HG03342 (cell line): ENCODE data around the gene RASA2.
A peak's percentile ranks its signal among the peaks of the same experiment; 100 is the strongest.
"Not testable (repeated sequence)": the region's sequence is repeated elsewhere in the genome, so short reads cannot be mapped to it uniquely, and the experiment has no call there.

ENCODE experiments used
- ATAC-seq: cut with Tn5 transposase; IDR thresholded peaks from one replicate; pipeline ENCODE4 v1.9.1; 2021; ENCODE audit warnings: mild to moderate bottlenecking, moderate library complexity; ENCODE audit not compliant: unreplicated experiment

RASA2 gene

DNA sequence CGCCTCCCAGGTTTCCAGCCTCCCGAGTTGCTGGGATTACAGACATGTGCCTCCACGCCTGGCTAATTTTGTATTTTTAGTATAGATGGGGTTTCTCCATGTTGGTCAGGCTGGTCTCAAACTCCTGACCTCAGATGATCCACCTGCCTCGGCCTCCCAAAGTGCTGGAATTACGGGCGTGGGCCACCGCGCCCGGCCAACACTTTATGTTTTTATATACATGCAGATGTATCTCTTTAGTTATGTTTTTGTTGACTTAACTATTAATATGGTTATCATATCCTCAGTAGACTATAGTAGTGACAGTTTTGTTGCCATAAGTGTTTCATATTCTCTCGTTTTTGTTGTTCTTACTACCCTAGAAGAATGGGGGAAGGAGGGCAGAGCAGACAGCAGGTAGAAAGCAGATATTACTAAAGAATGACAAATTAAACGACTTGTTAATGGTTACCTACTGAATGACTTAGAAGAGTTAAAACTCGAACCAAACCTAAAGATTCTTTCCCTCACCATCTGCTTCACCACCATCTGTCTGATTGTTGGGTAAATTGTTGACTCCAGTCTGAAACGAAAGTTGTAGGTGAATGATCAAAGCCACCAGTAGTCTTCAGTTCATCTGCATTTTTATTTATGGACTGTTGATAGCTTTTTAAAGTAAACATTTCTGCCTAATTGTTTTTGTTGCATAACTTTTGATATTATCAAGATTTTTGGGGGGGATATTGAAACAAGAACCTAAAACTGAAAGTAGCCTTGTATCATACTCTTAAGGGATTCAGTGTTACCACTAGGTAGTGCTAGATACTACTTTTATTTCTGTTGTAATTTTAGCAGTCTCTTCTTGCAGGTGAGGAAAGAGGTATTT lies 89.3 kb downstream of the RASA2 start:
- ATAC-seq = peak; percentile 80

DNA sequence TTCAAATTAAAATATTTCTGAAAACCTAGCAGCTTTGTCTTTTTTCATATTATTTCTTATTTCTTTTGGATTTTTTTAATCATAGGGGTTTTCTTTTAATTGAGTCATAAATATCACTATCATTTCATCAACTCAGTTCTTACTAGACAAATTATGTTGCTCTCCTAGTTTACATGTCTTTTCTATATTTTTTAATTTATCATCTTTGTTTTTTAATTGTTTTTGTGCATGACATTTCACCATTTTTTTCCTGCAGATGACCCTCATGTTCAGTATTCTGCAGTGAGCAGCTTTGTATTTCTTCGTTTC lies 89.9 kb downstream of the RASA2 start:
- no peak for ATAC-seq

DNA sequence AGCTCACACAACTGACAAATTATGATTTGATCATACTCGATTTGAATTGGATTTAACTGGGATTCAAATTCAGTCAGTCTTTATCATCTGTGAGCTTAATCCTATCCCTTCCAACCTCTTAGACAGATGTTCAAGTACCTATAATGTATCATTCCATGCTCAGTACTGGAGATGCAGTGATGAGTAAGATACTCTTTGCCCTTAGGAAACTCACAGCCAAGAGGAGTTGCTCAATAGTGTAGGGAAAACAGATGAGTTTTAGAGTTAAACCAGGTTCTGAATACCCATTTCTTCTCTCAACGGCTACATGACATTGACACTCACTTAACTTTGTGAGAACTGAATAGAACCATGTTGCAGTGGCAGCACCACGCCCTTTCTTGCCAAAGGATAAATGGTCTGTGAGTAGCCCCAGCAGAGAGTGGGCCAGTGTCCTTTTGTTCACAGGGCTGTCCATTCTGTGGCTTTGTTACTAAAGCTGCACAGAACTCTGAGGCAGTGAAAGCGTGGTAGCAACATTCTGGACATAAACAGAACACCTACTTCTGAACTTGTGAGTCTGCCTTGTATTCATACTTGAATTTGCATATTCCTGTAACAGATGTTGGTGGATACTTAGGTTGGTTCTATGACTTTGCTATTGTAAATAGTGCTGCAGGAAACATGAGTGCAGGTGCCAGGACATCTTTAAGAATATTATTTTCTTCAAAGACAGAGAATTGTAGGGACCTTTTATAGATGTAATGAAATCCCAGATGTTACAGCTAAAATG lies 91.6 kb downstream of the RASA2 start:
- ATAC-seq = no peak

DNA sequence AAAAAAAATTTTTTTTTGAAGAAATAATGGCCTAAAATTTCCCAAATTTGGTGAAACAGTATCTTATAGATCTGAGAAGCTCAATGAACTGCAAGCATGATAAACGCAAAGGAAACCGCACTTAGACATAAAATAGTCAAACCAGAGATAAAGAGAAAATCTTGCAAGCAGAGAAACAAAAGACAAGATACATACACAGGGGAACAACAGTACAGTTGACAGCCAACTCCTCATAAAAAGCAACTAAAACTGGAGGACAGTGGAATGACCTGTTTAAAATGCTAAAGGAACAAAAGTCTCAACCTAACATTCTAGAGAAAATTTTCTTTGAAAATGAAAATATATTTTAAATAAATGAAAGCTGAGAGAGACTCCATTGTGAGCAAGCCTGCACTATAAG lies 107.5 kb downstream of the RASA2 start:
- no peak for ATAC-seq

DNA sequence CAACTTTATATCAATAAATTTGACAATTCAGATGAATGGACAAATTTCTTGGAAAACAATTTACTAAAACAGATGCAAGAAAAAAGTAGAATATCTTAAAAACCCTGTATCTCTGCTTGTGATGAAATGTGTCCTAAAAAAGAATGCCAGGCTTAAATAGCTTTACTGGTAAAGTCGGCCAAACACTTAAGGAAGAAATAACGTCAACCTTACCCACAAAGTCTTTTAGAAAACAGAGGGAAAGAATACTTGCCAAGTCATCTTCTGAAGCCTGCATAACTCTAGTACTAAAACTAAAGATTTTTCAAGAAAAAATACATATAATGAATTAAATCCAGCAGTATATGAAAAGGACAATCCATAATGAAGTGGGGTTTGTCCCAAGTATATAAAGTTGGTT lies 111.1 kb downstream of the RASA2 start:
- no peak for ATAC-seq

DNA sequence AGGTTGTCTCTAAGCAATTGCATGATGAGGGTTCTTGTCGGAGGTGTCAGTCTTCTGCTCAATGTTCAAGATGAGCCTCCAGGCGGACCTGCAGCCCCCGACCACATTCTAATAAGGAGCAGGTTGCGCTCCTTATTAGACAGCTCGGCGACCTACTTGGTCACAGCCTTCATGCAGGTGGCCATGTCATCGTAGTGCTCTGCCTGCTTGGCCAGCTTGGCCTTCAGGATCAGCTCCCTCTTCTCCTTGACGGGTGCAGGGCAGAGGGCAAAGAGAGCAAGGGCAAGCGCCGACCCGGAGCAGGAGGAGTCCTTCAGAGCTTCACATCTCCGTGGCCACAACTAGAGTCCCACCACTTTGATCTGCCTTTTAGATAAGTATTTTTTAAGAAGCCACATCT lies 113.5 kb downstream of the RASA2 start:
- no peak for ATAC-seq

DNA sequence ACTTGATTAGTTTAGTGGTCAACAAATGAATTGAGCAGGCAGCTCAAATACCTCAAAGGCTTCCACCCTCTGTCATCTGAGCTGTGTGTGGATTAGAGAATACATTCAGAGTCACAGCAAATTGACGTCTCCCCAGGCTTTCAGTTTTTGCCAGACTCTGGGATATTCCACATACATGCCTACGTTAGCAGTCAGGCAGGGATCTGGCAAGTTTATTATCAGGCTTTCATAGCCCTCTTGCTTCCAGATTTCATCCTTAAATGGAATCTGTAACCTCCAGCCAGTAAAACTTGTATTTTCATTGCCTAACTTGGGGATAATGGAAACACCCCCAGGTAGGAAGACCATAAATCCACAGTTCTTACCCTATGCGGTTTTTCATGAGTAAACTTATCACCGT lies 115.9 kb downstream of the RASA2 start:
- no peak for ATAC-seq

DNA sequence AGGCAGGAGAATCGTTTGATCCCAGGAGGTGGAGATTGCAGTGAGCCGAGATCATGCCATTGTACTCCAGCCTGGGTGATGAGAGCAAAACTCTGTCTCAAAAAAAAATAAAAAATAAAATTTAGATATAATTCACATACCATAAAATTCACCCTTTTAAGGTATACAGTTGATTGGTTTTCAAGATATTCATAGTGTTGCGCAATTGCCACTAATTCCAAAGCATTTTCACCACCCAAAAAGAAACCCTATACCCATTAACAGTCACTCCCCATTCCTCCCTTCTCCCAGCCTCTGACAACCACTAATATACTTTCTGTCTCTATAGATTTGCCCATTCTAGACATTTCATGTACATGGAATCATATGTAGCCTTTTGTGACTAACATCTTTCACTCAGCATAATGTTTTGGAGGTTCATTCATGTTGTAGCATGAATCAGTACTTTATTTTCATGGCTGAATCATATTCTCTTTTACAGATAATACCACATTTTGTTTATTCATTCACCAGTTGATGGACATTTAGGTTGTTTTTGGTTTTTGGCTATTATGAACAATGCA lies 116.7 kb downstream of the RASA2 start:
- ATAC-seq = no peak

DNA sequence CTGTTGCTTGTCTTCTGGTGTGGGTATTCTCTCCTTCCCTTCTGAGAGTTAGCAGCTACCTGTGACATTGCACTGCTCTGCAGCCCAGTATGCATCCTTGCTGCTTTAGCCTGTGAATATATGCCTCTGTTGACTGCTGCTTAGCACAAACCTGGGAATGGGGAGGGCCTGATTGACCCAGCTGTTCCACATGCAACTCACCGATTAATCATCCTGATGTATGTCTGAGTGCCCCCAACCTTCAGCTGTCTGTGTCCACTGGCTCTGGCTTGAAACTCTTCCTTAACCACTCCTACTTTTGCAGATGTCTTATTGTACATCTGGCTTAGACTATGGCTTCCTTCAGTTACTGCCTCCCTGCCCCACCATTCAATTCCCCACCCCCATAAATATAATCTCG lies 119.1 kb downstream of the RASA2 start:
- ATAC-seq = no peak

DNA sequence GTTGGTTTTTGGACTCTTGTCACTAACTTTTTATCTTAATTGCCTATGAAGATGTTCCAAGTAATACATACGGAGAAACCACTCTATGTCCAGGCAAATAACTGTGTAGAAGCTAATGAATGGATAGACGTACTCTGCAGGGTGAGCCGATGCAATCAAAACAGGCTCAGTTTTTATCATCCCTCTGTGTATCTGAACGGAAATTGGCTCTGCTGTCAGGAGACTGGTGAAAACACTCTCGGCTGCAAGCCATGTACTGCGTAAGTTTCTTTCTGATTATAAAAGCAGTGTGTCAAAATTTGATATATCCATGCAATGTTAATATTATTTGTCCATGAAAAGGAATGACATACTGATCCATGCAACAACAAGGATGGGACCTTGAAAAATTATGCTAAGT lies 121.6 kb downstream of the RASA2 start:
- no peak for ATAC-seq

DNA sequence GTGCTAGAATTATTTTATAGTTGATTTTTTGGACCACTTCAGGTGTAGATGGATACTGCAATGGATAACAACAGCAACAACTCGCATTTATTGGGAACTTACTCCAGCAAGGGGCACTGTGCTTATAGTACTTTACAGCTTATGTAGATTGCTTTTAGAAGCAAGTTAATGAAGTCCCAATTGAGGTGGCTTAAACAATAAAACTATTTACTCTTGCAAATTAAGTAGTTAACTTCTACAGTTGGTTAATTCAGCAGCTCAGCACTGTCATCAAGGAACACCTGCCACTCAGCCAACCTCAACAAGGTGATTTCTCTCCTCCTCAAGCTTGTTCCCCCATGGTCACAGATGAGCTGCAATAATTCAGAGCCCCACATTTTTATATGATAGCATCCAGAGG lies 124.1 kb downstream of the RASA2 start:
- ATAC-seq = no peak

DNA sequence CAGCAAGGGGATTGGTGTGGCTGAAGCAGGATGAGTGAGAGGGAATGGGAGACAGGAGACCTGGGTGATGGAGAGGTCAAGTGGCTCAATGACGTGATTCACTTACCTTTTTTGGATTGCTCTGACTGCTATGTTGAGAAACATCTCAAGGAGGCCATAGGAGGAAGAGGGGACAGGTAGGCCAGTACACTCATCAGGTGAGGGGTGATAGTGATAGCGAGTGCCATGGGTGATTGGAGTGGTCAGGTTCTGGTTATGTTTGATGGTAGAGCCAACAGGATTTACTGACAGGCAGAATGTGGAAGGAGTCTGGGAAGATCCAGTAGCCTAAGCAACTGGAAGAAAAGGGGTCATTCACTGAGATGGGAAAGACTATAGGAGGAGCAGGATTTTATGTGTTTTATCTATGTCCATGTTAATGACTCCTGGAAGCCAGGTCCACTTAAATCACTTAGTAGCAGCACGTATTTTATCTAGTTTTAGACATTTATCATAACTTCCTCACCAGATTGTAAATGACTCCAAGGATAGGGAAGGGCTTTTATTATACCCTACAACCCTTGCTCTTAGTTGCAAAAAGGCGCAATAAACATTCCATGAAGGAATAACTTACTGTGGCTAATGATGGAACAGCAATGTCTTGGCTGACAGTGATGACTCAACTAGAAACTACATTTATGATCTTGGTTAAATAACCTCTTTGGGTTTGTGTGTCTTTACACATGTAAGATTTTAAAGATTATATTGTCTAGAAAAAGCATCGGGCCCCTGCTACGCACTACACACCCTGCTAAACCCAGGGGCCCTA lies 131.5 kb downstream of the RASA2 start:
- no peak for ATAC-seq

DNA sequence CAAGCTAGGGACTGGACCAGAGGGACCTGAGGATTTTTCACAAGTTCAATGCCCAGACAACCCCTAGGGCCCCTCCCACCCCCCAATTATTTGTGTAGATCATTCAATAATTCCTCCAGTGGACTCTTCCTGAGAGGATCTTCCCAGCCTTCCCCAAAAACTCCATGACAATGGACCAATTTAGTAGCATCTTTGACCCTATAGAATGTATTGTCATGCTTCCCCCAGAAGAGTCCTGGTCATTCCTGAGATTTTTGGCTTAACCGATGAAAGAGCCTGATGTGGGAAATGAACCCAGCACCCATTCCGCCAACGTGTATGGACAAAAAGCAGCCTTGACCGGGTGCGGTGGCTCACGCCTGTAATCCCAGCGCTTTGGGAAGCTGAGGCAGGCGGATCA lies 132.1 kb downstream of the RASA2 start:
- no peak for ATAC-seq

DNA sequence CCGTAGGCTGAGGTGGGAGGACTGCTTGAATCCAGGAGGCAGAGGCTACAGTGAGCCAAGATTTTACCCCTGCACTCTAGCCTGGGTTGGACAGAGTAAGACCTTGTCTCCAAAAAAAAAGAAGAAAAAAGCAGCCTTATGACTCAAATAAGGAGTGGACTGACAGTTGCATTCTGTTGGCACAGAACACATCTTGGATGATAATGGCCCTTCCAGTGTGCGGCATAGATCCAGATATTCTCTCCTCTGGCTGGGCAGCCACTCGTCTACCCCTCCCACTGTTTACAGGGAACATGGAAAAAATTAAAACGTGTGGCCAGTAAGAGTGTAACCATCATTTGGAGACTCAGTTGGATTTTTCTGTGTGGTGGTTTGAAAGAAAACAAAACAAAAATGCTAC lies 132.6 kb downstream of the RASA2 start:
- ATAC-seq = no peak

DNA sequence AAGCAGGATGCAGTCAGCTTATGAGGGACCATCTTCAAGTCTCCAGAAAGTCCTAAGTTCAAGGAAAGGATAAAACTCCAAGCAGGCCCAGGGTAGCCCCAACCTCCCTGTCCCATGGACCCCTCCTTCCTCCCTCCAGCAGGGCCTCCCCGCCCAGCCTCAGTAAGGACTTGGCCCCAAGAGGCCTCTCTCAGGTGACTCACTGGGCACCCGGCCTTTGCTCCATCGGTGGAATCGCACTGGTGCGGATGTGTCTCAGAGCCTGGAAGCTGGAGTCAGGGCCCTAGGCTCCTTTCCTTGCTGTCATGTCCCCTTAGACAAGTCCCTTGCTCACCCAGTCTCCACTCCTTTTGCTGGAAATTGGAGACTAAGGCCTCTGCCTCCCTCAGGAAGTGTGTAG lies 136.9 kb downstream of the RASA2 start:
- no peak for ATAC-seq

DNA sequence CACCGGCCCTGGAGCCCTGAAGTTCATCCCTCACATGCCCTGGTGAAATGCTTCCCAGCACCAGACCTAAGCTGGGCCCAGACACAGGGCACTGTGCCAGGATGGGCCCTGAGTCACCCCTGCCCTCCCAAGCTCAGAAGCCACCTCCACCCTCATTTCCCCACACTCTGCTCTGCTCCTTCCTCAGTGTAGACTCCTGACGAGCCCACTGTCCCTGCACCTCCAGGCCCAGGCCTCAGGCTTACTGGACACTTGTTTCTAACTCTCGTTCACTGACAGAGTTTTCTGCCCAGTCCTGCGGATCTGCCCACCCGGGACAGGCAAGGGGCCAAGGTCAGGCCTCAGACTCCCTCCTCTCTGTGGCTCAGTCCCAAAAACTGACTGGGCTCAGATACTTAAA lies 138.7 kb downstream of the RASA2 start:
- no peak for ATAC-seq

DNA sequence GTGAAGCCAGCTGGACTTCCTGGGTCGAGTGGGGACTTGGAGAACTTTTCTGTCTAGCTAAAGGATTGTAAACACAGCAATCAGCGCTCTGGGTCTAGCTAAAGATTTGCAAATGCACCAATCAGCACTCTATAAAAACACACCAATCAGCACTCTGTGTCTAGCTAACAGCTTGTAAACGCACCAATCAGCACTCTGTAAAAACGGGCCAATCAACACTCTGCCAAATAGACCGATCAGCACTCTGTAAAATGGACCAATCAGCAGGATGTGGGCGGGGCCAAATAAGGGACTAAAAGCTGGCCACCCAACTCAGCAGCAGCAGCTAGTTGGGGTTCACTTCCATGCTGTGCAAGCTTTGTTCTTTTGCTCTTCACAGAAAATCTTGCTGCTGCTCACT lies 141.5 kb downstream of the RASA2 start:
- not testable (repeated sequence) for ATAC-seq

DNA sequence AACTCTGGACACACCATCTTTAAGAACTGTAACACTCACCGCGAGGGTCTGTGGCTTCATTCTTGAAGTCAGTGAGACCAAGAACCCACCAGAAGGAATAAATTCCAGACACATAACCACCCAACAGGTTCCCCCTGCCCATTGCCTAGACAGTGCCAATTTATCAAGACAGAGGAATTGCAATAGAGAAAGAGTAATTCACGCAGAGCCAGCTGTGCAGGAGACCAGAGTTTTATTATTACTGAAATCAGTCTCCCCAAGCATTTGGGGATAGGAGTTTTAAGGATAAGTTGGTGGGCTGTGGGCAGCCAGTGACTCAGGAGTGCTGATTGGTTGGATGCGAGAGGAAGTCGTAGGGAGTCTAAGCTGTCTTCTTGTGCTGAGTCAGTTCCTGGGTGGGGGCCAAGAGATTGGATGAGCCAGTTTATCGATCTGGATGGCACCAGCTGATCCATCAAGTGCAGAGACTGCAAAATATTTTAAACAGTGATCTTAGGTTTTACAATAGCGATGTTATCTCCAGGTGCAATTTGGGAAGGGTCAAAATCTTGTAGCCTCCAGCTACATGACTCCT lies 142.1 kb downstream of the RASA2 start:
- ATAC-seq = not testable (repeated sequence)

DNA sequence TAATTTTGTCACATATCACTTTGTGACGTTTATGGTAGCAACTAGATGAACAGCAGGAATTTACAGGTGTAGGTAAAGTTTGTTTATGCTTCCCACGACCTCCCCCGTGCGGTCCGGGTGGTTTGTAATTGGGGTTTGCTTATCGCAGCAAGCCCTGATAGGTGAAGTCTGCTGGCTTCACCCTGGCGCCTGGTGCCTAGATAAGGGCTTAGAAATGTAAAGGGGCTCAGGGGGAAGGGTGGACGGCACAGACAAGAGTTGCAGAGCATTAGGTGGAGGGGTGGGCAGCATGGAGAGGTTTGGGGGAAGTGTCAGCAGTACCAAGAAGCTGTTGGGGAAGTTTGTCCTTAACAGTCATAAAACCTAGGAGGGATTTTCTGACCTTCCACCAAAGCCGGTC lies 143.1 kb downstream of the RASA2 start:
- no peak for ATAC-seq

DNA sequence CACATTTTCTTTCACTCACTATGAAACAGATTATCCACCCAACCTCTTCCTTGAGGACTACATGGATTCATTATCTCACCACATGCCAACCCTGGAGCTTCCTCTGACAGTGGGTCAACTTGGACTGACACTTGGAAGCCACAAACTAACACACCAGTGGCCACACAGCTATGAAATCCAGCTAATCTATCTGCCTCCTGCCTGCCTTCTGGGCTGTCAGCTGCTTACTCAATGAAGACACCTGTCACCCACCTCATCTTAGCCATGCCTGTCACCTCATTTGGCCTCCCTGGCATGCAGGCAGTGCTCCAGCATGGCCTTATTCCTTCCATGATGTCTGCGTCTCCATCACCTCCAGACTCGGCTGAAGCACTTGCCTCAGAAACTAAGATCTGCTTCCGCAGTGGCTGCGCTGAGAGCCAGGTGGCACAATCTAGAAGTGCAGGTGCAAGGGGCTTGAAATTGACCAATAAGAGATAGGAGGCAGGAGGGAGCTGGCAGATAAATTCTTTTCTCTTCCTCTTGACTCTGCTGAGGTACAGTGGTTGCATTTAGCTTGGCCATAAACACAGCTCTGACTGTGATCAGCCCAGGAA lies 146.1 kb downstream of the RASA2 start:
- ATAC-seq = no peak

DNA sequence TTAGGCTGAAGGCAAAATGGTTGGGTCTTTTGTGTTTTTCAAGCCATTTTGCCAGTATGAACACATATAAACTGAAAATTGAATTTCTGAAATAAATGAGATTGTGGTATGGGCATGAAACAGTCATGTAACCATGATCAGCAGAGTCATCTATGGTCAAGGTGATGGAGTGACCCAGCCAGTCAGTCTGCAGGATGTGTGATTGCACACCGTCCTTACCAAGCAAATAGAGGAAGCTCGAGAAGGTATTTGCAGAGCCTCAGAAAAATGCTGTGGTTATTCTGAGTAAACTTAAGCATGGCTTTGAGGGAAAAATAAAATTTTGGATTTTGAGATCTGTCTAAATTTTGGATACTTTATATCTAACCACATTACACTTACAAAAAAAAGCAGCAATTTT lies 155.4 kb downstream of the RASA2 start:
- ATAC-seq = no peak
